ENCODE data around the gene PCNP. TPM values are rescaled to one million over a fixed set of nuclear protein-coding genes. Genes with fewer than 3 reads are reported as not detected.

Gene PCNP
- total and polyA plus RNA-seq, 9 donors, result 104 to 237 (median 164) TPM

- no peak overlapping the region for H3K27ac ChIP-seq
- no peak for TF ChIP-seq POLR2A (IDR thresholded peaks at IDR 0.05)
- TF ChIP-seq, protein P1, sequence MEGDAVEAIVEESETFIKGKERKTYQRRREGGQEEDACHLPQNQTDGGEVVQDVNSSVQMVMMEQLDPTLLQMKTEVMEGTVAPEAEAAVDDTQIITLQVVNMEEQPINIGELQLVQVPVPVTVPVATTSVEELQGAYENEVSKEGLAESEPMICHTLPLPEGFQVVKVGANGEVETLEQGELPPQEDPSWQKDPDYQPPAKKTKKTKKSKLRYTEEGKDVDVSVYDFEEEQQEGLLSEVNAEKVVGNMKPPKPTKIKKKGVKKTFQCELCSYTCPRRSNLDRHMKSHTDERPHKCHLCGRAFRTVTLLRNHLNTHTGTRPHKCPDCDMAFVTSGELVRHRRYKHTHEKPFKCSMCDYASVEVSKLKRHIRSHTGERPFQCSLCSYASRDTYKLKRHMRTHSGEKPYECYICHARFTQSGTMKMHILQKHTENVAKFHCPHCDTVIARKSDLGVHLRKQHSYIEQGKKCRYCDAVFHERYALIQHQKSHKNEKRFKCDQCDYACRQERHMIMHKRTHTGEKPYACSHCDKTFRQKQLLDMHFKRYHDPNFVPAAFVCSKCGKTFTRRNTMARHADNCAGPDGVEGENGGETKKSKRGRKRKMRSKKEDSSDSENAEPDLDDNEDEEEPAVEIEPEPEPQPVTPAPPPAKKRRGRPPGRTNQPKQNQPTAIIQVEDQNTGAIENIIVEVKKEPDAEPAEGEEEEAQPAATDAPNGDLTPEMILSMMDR (IDR thresholded peaks at IDR 0.05), result no peak
- TF ChIP-seq EP300 (IDR thresholded peaks at IDR 0.05), result no peak
- intact Hi-C loops (cut with DNase I), result no loop called here
Measured at GRCh38 chr3:101617478-101617877, 43.5 kb downstream of the PCNP start.

DNA sequence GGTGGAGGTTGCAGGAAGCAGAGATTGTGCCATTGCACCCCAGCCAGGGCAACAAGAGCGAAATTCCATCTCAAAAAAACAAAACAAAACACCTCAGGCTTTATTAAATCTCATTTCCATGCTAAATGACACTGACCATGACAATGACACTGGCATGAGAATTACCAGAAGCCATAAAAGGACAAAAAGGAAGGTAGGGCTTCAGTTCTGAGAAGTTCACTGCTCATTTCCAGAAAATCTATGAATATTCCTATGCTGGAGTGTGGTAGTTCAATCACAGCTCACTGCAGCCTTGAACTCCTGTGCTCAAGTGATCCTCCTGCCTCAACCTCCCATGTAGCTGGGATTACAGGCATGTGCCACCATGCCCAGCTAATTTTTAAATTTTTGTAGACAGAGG, 44.7 kb downstream of the PCNP start:
- no peak overlapping the region for H3K27ac ChIP-seq
- no peaks in the 10 kb centered on the region for H3K4me1 ChIP-seq (ENCODE audit: insufficient read depth)
- DNase-seq, result no peak
- no peaks in the 10 kb centered on the region for H3K9me3 ChIP-seq
- intact Hi-C loops (cut with DNase I), result no loop called here
- H3K4me3 ChIP-seq, result no peak overlapping the region
- H3K27me3 ChIP-seq, result no peaks in the 10 kb centered on the region
- TF ChIP-seq POLR2A (IDR thresholded peaks at IDR 0.05) (no peak), EP300 (IDR thresholded peaks at IDR 0.05) (no peak)
- TF ChIP-seq, protein P1 (IDR thresholded peaks at IDR 0.05), result no peak
- 77 to 88% (median 85%) methylated on average over 1 of the region's 1 CpG for WGBS, 3 donors
- H3K36me3 ChIP-seq, result no peaks in the 10 kb centered on the region

More at GRCh38 chr3:101617478-101617877, 43.5 kb downstream of the PCNP start:
- no peaks in the 10 kb centered on the region for H3K9me3 ChIP-seq
- 85 to 90% (median 87%) methylated on average over 7 of the region's 7 CpGs for WGBS, 3 donors
- H3K36me3 ChIP-seq, result no peaks in the 10 kb centered on the region
- H3K27me3 ChIP-seq, result no peaks in the 10 kb centered on the region
- H3K4me1 ChIP-seq (ENCODE audit: insufficient read depth), result no peaks in the 10 kb centered on the region
- no peak overlapping the region for H3K4me3 ChIP-seq
- DNase-seq, result no peak

GRCh38 chr3:101619734-101620133, 45.8 kb downstream of the PCNP start:
- TF ChIP-seq, protein P1 (IDR thresholded peaks at IDR 0.05), result no peak
- 89 to 94% (median 89%) methylated on average over 3 of the region's 3 CpGs for WGBS, 3 donors
- Histone ChIP-seq H3K4me1 (ENCODE audit: insufficient read depth) (no peaks in the 10 kb centered on the region), H3K36me3 (no peaks in the 10 kb centered on the region), H3K9me3 (no peaks in the 10 kb centered on the region), H3K27me3 (no peaks in the 10 kb centered on the region), H3K27ac (no peak overlapping the region), H3K4me3 (no peak overlapping the region)
- no peak for DNase-seq
- intact Hi-C loops (cut with DNase I), result no loop called here

- no peak for DNase-seq
- Histone ChIP-seq H3K36me3 (no peaks in the 10 kb centered on the region), H3K4me3 (no peak overlapping the region), H3K4me1 (ENCODE audit: insufficient read depth) (no peaks in the 10 kb centered on the region), H3K27ac (no peak overlapping the region), H3K27me3 (no peaks in the 10 kb centered on the region), H3K9me3 (no peaks in the 10 kb centered on the region)
- intact Hi-C loops (cut with DNase I), result no loop called here
- no peak for TF ChIP-seq EP300 (IDR thresholded peaks at IDR 0.05)
- TF ChIP-seq, protein P1 (IDR thresholded peaks at IDR 0.05), result no peak
- no peak for TF ChIP-seq POLR2A (IDR thresholded peaks at IDR 0.05)
- WGBS, 3 donors, result 90 to 94% (median 94%) methylated on average over 1 of the region's 1 CpG
Measured at GRCh38 chr3:101623656-101624055, 49.7 kb downstream of the PCNP start.

DNA sequence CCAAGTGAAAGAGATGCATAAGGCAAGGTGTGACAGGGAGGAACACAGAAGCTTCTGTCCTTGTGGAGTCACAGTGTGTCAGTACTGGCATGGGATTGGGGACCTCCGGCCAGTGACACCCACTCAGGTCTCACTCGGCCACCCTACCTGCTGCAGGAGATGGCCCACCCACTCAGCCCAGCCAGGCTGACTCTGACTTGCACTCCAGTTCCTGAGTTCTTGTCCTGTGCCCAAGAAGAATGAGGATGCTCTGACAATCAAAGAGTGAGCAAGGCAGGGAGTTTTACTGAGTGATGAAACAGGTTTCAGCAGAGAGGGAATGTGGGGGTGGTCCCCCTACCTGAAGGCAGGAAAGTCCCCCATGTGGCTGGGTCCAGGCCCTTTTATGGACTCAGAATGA, 50.9 kb downstream of the PCNP start:
- Histone ChIP-seq H3K36me3 (no peaks in the 10 kb centered on the region), H3K4me1 (ENCODE audit: insufficient read depth) (no peaks in the 10 kb centered on the region), H3K9me3 (no peaks in the 10 kb centered on the region), H3K4me3 (no peak overlapping the region), H3K27me3 (no peaks in the 10 kb centered on the region), H3K27ac (no peak overlapping the region)
- WGBS, 3 donors, result 83 to 95% (median 87%) methylated on average over 2 of the region's 2 CpGs
- no peak for DNase-seq
- intact Hi-C loops (cut with DNase I), result no loop called here
- TF ChIP-seq, protein P1 (IDR thresholded peaks at IDR 0.05), result no peak
- TF ChIP-seq EP300 (IDR thresholded peaks at IDR 0.05), result no peak
- no peak for TF ChIP-seq POLR2A (IDR thresholded peaks at IDR 0.05)

All from ovary (tissue), 9 donors.